Measurements from ENCODE around the gene FAM217A. TPM values are rescaled to one million over a fixed set of nuclear protein-coding genes. Genes with fewer than 3 reads are reported as not detected.

Gene FAM217A
- total RNA-seq, 1 donor from 2014 or later = not detected

- TF ChIP-seq, protein P1, sequence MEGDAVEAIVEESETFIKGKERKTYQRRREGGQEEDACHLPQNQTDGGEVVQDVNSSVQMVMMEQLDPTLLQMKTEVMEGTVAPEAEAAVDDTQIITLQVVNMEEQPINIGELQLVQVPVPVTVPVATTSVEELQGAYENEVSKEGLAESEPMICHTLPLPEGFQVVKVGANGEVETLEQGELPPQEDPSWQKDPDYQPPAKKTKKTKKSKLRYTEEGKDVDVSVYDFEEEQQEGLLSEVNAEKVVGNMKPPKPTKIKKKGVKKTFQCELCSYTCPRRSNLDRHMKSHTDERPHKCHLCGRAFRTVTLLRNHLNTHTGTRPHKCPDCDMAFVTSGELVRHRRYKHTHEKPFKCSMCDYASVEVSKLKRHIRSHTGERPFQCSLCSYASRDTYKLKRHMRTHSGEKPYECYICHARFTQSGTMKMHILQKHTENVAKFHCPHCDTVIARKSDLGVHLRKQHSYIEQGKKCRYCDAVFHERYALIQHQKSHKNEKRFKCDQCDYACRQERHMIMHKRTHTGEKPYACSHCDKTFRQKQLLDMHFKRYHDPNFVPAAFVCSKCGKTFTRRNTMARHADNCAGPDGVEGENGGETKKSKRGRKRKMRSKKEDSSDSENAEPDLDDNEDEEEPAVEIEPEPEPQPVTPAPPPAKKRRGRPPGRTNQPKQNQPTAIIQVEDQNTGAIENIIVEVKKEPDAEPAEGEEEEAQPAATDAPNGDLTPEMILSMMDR (IDR thresholded peaks at IDR 0.05; ENCODE audit: unreplicated experiment) = no peak
- Mint-ChIP-seq H3K4me3 (ENCODE audit: unreplicated experiment) (no peak overlapping the region), H3K27me3 (ENCODE audit: unreplicated experiment) (no peaks in the 10 kb centered on the region), H3K9me3 (ENCODE audit: unreplicated experiment) (no peaks in the 10 kb centered on the region), H3K4me1 (ENCODE audit: unreplicated experiment) (no peaks in the 10 kb centered on the region), H3K27ac (ENCODE audit: unreplicated experiment) (no peak overlapping the region), H3K36me3 (ENCODE audit: low read depth, unreplicated experiment) (peaks cover 26% of the 10 kb centered on the region)
- no peak for DNase-seq (ENCODE audit: low spot score)
Measured at GRCh38 chr6:4049246-4049645, 29.7 kb downstream of the FAM217A start.

GRCh38 chr6:4041480-4041879 lies 37.5 kb downstream of the FAM217A start:
- Mint-ChIP-seq H3K27me3 (ENCODE audit: unreplicated experiment) (peaks cover 1% of the 10 kb centered on the region), H3K9me3 (ENCODE audit: unreplicated experiment) (no peaks in the 10 kb centered on the region), H3K4me1 (ENCODE audit: unreplicated experiment) (no peaks in the 10 kb centered on the region), H3K27ac (ENCODE audit: unreplicated experiment) (no peak overlapping the region), H3K4me3 (ENCODE audit: unreplicated experiment) (no peak overlapping the region), H3K36me3 (ENCODE audit: low read depth, unreplicated experiment) (peaks cover 39% of the 10 kb centered on the region)
- TF ChIP-seq, protein P1 (IDR thresholded peaks at IDR 0.05; ENCODE audit: unreplicated experiment) = no peak
- no peak for DNase-seq (ENCODE audit: low spot score)

DNA sequence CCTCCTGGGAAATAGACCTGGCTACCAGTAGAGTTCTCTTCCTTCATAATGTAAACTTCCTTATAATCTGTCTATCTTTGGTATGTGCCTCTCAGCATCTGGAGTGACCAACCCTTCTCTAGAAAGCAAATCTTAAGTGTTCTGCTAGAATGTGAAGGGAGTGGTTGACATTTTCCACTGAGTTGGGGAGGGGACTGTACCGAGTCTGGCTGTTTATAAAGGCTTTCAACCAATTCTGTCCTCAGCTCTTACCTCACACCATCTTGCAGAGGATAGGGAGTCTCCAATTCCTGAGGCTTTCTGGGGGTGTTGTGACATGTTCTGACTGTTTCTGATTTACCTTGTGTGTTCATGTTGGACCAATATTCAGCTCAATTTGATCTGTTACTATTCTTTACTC lies 39.6 kb downstream of the FAM217A start:
- Mint-ChIP-seq H3K4me3 (ENCODE audit: unreplicated experiment) (peak overlapping the region; percentile 32), H3K4me1 (ENCODE audit: unreplicated experiment) (no peaks in the 10 kb centered on the region), H3K27ac (ENCODE audit: unreplicated experiment) (no peak overlapping the region), H3K9me3 (ENCODE audit: unreplicated experiment) (no peaks in the 10 kb centered on the region), H3K36me3 (ENCODE audit: low read depth, unreplicated experiment) (peaks cover 39% of the 10 kb centered on the region), H3K27me3 (ENCODE audit: unreplicated experiment) (peaks cover 1% of the 10 kb centered on the region)
- DNase-seq (ENCODE audit: low spot score) = no peak
- TF ChIP-seq, protein P1 (IDR thresholded peaks at IDR 0.05; ENCODE audit: unreplicated experiment) = no peak

GRCh38 chr6:4036581-4036980 lies 42.4 kb downstream of the FAM217A start:
- Mint-ChIP-seq H3K27me3 (ENCODE audit: unreplicated experiment) (peaks cover 4% of the 10 kb centered on the region), H3K4me3 (ENCODE audit: unreplicated experiment) (no peak overlapping the region), H3K9me3 (ENCODE audit: unreplicated experiment) (no peaks in the 10 kb centered on the region), H3K4me1 (ENCODE audit: unreplicated experiment) (no peaks in the 10 kb centered on the region), H3K27ac (ENCODE audit: unreplicated experiment) (no peak overlapping the region), H3K36me3 (ENCODE audit: low read depth, unreplicated experiment) (peaks cover 32% of the 10 kb centered on the region)
- TF ChIP-seq, protein P1 (IDR thresholded peaks at IDR 0.05; ENCODE audit: unreplicated experiment) = no peak
- DNase-seq (ENCODE audit: low spot score) = no peak

GRCh38 chr6:4032475-4032874 lies 46.5 kb downstream of the FAM217A start:
- no peak overlapping the region for H3K27ac Mint-ChIP-seq (ENCODE audit: unreplicated experiment)
- no peaks in the 10 kb centered on the region for H3K4me1 Mint-ChIP-seq (ENCODE audit: unreplicated experiment)
- TF ChIP-seq, protein P1 (IDR thresholded peaks at IDR 0.05; ENCODE audit: unreplicated experiment) = no peak
- peaks cover 5% of the 10 kb centered on the region for H3K36me3 Mint-ChIP-seq (ENCODE audit: low read depth, unreplicated experiment)
- no peaks in the 10 kb centered on the region for H3K9me3 Mint-ChIP-seq (ENCODE audit: unreplicated experiment)
- DNase-seq (ENCODE audit: low spot score) = no peak
- peaks cover 3% of the 10 kb centered on the region for H3K27me3 Mint-ChIP-seq (ENCODE audit: unreplicated experiment)
- no peak overlapping the region for H3K4me3 Mint-ChIP-seq (ENCODE audit: unreplicated experiment)

Measured in endothelial cell (in vitro differentiated cells).